Measurements from ENCODE around the gene UGT1A7.

The UGT1A7 gene

DNA sequence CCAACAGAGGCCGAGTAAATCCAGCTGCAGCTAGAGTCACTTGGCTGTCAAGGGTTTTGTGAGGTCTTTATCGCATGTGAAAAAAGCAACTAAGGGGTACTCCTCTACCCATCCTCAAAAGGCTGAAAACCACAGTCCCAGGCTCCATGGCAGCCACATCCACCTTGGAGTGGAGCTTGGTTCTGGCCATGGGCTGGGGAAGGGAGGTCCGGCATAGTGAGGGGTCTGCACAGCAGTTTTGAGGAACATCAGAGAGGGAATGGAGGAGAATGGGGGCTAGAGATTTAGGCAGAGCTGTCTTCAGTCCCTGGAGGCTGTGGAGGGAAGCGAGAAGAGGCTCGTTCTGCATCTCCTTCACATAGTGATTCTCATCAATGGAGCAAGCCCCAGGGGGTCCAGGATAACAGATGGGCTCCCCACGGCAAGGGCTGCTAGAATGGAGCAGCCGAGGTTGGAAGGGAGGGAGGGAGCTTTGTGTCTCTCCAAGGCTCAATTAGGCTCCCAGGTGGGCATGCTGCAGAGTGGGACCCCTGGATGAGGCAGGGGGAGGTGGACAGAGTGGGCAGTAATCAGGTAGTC, 117.5 kb downstream of the UGT1A7 start:
- no peak for DNase-seq (ENCODE audit: low spot score)

DNA sequence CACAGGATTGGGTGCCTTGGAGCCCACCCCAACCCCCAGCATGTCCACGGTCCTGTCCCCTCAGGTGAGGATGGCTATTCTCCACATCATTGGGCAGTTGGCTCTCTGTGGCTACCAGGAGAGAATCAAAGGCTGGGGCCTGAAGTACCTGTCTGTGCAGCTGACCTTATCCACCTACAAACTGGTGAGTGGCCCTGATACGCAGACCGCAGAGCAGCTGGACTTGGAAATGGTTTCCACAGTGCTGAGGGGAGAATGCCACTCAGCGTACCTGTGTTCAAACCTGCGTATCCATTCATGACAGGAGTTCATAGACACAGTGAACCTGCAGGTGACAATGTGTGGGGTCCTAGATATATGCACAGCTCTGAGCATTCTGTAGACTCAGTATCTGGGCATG, 118.0 kb downstream of the UGT1A7 start:
- DNase-seq (ENCODE audit: low spot score): no peak

DNA sequence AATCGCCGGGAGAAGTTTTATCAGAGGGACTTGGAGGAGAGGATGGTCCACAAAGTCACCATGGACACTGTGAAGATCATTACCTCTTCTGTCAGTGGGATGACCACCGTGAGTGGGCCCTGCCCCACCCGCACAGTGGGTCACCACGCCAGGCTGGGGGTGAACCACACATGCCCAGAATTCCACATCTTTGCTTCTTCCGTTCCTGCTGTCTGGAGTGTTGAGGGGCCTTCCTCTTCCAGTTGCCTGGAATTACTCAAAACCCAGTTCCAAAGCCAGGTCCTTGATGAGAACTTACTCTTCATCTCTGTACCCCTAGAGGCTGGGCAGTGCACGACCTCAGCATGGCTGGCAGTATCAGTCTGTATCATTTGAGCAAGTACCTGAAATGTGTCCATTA, 118.5 kb downstream of the UGT1A7 start:
- no peak for DNase-seq (ENCODE audit: low spot score)

DNA sequence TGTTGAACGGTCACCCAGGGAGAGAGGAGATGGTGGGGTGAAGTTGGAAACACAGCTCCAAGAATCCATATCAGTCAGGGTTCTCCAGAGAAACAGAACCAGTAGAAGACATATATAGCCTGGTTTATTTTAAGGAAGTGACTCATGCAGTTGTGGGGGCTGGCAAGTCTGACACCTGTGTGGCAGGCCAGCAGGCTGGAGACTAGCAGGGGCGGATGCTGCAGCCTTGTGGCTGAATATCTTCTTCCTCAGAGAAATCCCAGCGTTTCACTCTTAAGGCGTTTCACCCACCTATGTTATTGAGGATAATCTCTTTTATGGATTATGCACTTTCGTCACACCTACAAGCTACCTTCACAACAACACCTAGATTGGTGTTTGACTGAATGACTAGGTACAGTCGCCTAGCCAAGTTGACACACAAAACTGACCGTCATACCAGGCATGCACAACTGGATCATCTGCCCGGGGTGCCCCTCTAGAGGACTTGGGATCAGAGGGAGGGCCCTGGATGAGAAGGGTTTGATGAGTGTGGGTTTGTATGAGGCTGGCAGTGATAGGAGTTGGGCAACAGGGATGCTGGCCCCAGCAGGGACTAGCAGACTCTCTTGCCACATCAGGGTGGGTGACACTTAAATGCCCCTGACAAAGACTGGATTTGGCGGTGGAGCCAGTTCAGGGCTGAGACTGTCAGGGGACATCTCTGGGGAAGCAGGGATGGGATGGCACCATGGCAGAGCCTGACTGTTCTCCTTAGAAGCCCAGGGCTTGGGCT, 119.8 kb downstream of the UGT1A7 start:
- DNase-seq (ENCODE audit: low spot score): no peak

DNA sequence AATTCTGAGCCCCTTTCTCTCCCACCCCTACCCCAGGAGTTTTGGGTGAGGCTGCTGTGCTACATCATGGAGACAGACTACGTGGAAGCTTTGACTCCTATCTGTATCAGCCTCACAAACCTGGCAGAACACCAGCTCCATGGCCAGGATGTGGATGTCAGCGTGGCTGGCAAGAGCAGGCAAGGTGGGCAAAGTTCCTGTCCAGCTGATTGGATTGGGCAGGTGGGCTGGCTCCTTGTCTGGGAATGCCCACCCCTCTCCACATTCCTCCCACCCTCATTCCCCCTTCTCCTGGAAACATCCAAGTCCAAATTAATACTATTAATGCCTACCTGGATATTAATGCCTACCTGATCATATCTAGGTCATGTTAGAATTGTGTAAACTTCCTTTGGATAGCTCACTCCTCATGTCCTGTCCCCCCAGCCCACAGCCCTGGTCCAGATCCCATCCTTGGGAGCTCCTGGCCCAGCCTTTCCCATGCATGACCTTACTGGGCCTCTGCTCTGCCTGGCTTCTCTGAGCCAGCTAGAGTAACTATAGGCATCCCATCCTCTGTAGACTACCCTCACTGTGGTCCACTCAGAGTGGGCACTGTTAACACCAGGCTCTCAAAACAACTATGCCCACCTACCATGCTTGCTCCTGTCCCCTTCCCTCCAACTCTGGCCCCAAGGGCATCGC, 120.6 kb downstream of the UGT1A7 start:
- DNase-seq (ENCODE audit: low spot score): no peak

DNA sequence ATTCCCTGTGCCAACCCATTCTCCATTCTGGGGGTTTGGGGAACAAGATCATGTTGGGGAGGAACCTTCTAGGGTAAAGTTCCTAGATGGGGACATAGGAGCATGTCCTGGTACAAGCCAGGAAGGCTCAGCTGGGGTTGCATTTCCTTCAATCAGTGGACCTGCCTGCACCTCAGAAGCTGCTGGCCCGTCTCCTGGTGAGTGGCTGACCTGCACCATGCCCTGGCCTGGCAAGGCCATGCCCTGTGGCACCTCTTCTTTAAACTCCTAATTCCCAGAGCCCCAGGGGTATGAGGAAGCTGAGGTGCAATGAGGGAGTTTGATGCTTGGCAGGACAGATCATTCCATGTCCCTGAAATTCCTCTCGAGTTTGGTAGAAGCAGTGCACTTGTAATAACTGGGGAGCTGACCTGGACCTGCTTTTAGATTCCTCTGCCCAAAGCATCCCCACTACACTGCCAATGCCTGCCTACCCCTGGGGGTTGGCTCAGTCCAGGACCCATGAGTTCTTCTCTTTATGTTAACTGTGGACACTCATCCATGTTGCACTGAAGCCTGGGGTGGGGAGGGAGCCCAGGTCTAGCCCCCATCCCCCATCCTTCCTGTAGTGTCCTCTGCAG, 121.7 kb downstream of the UGT1A7 start:
- no peak for DNase-seq (ENCODE audit: low spot score)

DNA sequence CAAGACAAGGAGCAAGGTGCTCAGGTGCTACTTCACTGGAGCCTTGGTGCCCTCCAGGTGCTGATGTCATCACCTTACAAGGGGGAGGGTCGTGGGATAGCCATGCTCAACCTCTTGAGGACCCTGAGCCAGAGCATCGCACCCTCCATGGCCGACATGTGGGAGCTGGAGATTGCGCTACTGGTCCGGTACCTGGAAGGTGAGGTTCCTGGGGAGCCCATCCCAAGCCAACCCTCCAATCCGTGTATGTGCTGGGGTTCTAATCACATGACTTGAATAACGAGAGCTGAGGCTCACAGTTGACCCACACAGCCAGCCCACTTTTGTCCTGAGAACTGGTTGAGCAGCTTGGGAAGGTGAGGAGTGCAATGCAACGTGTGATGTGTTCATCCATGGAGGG, 122.3 kb downstream of the UGT1A7 start:
- DNase-seq (ENCODE audit: low spot score): no peak

DNA sequence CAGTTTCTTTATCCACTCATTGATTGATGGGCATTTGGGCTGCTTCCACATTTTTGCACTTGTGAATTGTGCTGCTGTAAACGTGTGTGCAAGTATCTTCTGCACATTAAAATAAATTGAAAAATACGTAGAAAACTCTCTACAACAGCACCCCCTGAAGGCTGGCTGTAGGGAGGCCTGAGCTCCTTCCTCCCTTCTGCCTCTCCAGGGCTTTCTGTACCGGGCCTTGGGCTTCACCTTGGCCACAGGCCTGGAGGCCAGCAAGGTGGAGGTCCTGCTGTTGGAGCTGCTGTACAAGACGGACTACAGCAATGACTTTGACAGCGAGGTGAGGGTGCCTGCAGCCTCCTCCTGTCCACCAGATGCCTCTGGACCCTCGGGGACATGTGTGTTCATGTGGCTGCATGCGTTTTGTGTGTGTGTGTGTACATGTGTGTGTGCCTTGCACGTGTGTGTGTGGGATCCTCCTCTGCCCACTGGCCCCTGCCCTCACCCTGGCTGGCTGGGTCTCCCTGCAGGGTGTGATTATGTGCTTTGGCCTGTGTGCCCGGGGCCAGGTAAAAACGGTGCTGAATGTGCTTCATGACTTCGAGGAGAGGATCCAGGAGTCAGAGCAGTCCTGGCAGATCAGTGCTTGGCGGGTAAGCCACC, 125.6 kb downstream of the UGT1A7 start:
- no peak for DNase-seq (ENCODE audit: low spot score)

DNA sequence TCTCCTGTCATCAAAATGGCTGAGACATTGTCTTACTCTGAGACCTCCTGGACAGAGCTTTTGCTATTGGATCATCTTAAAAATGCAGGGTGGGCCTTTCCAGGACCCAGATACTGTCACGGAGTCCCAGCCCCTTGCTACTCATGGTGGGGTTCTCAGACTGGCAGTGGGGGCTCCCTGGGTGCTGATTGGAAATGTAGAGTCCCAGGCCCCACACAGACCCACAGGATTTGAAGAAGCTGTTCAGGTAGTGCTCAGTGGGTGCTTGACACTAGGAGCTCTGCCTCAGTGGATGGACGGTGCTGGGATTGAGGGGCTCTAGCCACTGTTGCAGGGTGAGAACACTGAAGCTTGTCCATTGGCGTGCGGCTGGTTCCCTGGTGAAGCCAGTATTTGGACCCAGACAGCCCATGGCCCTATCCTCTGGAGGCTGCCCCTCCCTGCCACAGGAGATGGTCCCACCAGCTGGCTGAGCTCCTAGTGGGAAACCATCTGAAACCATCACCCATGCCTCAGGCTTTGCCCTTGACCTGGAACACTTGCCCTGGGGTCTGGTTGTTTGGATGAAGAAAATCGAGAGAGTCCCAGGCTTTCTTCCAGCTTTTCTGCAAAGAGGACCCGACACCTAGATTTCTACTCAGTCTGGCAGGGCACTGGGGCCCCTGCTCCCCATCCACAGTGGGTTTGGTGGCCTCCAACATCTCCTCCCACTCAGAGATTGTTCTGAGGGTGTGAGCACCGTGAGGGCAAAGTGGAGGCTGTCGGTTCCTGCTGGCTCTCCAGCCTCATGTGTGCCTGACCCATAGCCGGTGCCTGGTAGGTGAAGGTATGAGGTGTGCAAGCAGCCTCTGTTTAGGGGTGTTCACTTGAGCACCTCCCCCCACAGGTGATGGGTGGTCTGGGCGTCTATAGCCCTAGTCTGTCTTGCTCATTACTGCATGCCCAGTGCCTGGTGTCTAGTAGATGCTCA, 126.5 kb downstream of the UGT1A7 start:
- no peak for DNase-seq (ENCODE audit: low spot score)

DNA sequence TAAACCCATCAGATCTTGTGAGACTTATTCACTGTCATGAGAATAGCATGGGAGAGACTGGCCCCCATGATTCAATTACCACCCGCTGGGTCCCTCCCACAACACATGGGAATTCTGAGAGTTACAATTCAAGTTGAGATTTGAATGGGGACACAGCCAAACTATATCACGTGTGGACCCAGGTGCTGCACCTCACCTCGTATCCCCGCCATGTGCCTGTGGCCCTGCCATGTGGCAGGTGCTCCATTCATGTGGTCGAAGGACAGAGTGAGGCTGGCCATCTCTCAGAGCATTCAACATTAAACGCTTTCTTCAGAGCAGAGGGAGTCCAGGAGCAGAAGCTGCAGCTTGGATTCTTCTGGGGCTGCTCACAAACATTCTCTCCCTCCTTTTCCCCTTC, 128.7 kb downstream of the UGT1A7 start:
- no peak for DNase-seq (ENCODE audit: low spot score)

DNA sequence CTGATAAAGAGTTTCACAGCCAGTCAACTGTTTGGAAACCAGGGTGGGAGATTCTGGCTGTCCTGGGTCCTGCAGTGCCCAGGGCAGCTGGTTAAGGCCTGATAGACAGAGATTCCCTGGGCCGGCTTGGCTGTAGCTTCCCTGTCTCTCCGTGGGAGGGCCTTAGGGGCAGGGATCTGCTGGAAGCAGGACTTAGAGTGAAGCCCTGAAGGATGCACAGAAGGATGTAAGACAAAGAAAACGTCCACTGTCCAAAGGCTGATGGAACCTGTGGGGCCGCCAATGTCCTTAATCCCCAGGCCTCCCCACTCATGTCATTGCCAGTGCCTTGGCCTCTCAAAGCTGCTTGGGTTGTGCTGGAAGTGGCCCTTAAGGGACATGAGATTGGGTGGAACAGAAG, 129.4 kb downstream of the UGT1A7 start:
- no peak for DNase-seq (ENCODE audit: low spot score)

DNA sequence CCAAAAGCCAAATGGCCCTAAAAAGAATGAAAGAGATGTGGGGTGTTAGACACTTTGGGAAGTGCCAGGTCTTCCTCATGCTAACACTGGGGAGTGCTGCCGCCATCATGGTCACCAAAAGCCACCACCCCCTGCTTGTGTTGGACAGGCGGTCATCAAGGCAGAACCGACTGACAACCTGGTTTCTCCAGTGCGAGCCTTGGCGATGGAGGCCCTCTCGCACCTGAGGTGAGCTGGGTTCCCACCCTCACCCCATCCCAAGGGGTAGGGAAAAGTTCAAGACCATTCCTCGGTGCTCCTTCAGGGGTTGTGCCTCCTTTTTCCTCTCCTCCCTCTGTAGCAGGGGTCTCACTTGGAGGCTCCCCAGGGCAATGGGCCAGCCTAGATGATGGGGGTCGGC, 130.0 kb downstream of the UGT1A7 start:
- DNase-seq (ENCODE audit: low spot score): no peak

DNA sequence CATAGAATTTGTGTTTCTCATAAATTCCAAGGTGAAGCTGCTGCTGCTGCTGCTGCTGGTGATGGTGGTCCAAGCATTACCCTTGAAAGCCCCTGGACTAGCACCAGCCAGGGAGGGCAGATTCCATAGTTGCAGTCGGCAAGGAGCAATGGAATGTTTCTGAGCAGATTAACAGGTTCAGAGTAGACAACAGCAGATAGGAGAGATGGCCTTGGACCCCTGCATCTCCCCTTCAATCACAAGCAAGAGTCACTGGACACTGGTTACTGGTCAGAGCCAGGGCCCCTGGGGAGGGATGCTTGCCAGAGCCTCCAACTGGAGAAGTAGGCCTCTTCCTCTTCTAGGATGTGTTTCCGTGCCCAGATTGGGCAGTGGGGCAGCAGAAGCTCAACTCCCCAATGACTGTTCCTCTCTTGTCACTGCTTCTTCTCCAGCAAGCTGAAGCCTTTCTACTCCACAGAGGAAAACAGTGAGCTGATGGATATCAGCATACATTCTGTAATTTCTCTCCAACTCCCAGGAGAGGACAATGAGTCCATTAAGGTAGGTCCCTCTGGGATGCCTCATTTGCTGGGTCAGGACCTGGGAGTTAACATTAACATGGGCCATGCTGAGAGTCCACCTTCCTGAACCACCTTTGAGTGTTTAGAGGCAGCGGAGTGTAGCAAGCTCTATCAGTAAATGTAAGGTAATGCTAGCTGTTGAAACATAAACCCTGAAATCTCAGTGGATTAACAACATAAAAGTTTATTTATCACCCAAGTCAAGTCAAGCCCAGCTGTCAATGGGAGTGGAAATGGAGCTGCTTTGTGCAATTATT, 131.7 kb downstream of the UGT1A7 start:
- no peak for DNase-seq (ENCODE audit: low spot score)

DNA sequence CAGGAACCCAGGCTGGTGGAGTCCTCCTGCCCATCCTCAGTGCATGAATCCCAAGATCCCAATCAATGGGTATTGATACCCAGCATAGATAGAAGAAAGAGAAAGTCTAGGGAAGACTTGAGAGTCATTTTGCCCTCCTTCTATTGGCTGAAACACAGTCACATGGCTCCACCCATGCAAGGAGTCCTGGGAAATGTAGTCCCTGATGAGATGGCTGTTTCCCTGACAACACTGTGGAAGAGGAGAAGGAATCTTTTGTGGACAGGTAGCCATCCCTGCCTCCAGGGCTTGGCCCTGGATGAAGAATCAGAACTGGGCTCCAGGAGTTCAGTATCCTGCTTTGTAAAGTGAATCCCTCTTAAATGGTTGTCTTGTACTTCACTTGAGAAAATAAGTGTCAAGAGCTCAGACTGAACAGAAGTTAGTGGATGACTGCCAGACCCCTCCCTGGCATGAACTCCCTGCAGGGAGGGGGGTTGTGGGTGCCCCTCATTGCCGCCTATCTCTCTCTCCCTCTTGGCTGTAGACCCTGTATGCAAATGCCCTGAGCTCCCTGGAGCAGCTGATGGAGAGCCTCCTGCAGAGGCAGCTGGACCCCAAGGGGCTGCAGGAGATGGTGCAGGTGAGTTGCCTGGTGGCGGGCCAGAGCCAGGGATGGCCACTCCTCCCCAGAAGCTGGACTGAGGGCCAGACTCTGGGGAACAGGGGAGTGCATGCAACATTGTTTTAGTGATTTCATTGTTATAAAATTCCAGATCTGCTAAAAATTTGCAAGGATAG, 132.5 kb downstream of the UGT1A7 start:
- DNase-seq (ENCODE audit: low spot score): no peak

DNA sequence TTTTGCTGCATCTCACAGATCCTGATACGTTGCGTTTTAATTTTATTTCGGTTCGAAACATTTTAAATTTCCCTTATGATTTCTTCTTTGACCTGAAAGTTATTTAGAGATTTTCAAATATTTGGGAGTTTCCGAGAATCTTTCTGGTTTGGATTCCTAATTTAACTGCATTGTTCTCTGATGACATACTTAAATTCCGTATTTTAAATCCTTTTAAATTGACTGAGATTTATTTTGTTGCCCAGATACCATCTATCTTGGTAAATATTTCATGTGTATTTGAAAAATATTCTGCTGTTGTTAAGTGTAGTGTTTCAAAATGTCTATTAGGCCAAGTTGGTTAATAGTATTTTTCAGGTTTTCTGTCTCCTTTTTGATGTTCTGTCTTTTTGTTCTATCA, 134.2 kb downstream of the UGT1A7 start:
- no peak for DNase-seq (ENCODE audit: low spot score)

DNA sequence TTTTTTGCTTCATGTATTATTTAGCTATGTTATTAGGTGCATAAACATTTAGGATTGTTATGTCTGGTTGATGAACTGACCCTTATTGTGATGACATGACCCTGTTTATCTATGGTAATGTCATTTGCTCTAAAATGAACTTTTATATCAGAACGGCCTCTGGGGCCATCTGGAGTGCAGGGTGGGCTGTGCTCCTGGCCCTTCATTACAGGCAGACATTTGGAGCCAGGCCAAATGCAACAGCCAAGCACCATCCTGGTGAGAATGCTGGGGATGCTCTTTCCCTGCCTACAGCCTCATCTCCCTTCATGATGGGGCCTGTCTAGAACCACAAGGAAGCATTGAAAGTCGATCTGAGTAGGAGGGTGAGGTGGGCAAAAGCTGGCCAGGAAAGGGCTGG, 134.6 kb downstream of the UGT1A7 start:
- DNase-seq (ENCODE audit: low spot score): no peak

DNA sequence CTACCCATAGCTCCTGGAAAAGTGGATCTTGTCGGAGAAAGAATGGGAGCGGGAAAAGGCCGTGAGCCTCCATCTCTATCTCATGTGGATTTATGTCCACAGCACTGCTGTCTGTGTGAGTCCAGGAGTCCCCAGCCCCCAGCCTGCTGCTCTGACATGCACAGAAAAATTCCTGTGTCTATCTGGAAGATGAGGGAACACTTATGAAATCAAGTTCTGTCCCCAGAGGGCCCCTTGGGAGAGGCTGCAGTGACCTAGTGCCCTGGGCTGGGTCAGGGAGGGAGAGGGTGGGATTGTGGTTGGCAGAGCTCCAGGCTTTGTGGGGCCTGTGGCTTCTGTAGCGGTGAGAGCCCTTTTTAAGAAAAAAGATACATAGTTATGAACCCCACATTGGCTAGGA, 135.1 kb downstream of the UGT1A7 start:
- DNase-seq (ENCODE audit: low spot score): no peak

DNA sequence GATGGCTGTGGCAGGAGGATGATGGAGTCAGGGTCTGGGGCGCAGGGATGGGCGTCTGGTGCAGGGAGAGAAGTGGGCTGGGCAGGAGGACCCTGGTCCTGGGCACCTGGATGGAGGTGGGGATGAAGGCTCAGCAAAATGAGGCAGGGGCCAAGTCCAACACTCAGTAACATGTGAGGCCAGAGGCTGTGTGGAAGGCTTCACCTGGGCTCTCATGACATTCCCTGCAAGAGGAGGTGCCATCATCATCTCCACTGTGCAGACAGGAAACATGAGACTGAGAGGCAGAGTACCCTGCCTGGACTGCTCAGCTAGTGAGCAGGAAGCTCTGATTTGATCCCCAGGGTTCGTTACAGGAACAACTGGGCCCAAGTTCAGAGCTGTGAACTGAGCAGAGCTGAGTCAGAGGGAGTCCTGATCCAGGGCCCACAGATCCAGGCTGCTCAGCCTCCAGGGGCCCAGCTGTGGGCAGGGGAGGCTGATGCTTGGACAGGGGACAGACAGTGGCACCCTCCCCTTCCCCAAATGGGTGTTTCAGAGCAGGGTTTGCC, 135.7 kb downstream of the UGT1A7 start:
- no peak for DNase-seq (ENCODE audit: low spot score)

DNA sequence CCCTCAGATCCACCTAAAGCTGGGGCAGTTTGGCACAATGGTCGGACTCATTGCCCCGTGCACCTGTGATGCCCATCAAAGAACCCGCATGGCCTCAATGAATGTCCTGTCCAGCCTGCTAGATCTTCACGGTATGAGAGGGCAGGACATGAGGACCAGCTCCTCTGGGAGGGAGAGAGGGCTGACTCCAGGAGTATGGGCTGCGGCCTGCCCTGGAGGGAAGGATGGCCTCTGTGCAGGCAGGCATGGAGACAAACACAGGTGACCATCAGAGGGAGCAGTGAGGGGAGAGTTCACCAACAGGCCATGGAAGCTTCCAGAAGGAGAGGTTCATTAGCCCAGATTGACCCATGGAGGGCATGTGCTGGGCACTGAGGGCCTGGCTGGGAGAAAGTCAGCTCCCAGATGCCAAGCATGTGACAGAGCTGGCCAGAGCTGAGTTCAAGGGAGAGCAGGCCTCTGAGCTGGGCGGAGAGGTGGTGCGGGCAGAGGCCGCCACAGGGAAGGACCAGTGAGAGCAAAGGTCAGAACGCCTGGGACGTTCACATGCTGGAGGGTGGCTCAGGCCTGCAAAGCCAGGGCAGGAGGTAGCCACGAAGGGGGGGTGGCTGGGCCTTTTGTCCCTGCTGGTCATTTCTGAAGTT, 136.4 kb downstream of the UGT1A7 start:
- DNase-seq (ENCODE audit: low spot score): no peak
